SK-N-SH (cell line): ENCODE measurements around the gene RPL19. TPM values are rescaled to one million over a fixed set of nuclear protein-coding genes. Genes with fewer than 3 reads are reported as not detected.

Source experiments
- CTCF ChIA-PET: fragments of 300-600, 350-600 bp; formaldehyde crosslinking; extraction: SDS; loops from one replicate; lab custom pipeline; 2021; lab: Yijun Ruan, JAX
- POLR2A ChIA-PET: fragments of 350-600 bp; sonication (Branson Sonifier 250); formaldehyde crosslinking; extraction: SDS; loops from one replicate; lab custom pipeline; 2020; ENCODE audit warnings: antibody characterized with exemption, inconsistent platforms; lab: Yijun Ruan, JAX
- DNase-seq: peaks from one replicate; pipeline ENCODE4 v3.0.0; 2012
- H2AFZ ChIP-seq: fragments of 200-600 bp; sonication (generic); 2 replicates; pipeline ENCODE4 v1.8.1; 2016; ENCODE audit warnings: antibody characterized with exemption, mild to moderate bottlenecking, low read depth
- H3F3A ChIP-seq: fragments of 200-600 bp; sonication (generic); replicated peaks from 2 replicates; pipeline ENCODE3; 2016; ENCODE audit warnings: antibody characterized with exemption, mild to moderate bottlenecking; ENCODE audit not compliant: insufficient read depth
- H3K27ac ChIP-seq, 2 experiments: fragments of 200-500 bp in 1 of 2; fragments of 200-600 bp in 1 of 2; sonication (Bioruptor generic) in 1 of 2; sonication (generic), shearing (Covaris generic) in 1 of 2; 2 replicates each; pipeline versions ENCODE4 v1.5.1 to v1.6.1; 2014 to 2016; ENCODE audit warnings: low read depth in 2 of 2, inconsistent platforms in 1 of 2, low read length in 1 of 2, mild to moderate bottlenecking in 1 of 2, mixed read lengths in 1 of 2
- H3K27me3 ChIP-seq: fragments of 200-600 bp; sonication (generic), shearing (Covaris generic); 2 replicates; pipeline ENCODE4 v1.6.1; 2016; ENCODE audit warnings: mixed run types; ENCODE audit not compliant: insufficient read depth
- H3K36me3 ChIP-seq, 2 experiments: fragments of 200-500 bp in 1 of 2; fragments of 200-600 bp in 1 of 2; sonication (Bioruptor generic) in 1 of 2; sonication (generic) in 1 of 2; replicated peaks in 1 of 2; 2 replicates each; pipeline versions ENCODE3 to v1.5.1; 2014 to 2016; ENCODE audit warnings: low read length in 1 of 2, mild to moderate bottlenecking in 1 of 2; ENCODE audit not compliant: insufficient read depth in 2 of 2, control insufficient read depth in 1 of 2
- H3K4me1 ChIP-seq, 2 experiments: fragments of 200-500 bp in 1 of 2; fragments of 200-600 bp in 1 of 2; sonication (Bioruptor generic) in 1 of 2; sonication (generic), shearing (Covaris generic) in 1 of 2; 2 replicates each; pipeline versions ENCODE4 v1.5.1 to v1.6.1; 2014 to 2016; ENCODE audit warnings: low read depth in 1 of 2, low read length in 1 of 2, mixed run types in 1 of 2; ENCODE audit not compliant: insufficient read depth in 2 of 2, control insufficient read depth in 1 of 2
- H3K4me2 ChIP-seq: fragments of 200-600 bp; sonication (generic), shearing (Covaris generic); 2 replicates; pipeline ENCODE4 v1.6.1; 2017; ENCODE audit warnings: mixed run types
- H3K4me3 ChIP-seq, 2 experiments: fragments of 200-500 bp in 1 of 2; fragments of 200-600 bp in 1 of 2; sonication (Bioruptor generic) in 1 of 2; sonication (generic), shearing (Covaris generic) in 1 of 2; 2 replicates each; pipeline versions ENCODE4 v1.5.1 to v1.8.1; 2014 to 2016; ENCODE audit warnings: low read depth in 2 of 2, inconsistent platforms in 1 of 2, low read length in 1 of 2, mild to moderate bottlenecking in 1 of 2, mixed read lengths in 1 of 2, moderate library complexity in 1 of 2
- H3K79me2 ChIP-seq: fragments of 200-600 bp; sonication (generic); 2 replicates; pipeline ENCODE4 v1.8.1; 2017; ENCODE audit warnings: mild to moderate bottlenecking; ENCODE audit not compliant: insufficient read depth
- H3K9ac ChIP-seq: fragments of 200-600 bp; sonication (generic); 2 replicates; pipeline ENCODE4 v1.6.1; 2017; ENCODE audit warnings: mixed run types
- H3K9me2 ChIP-seq: fragments of 200-600 bp; sonication (generic); 2 replicates; pipeline ENCODE4 v1.6.1; 2017; ENCODE audit warnings: mixed run types
- H3K9me3 ChIP-seq: fragments of 200-600 bp; sonication (generic); 2 replicates; pipeline ENCODE4 v1.6.1; 2017; ENCODE audit warnings: mixed run types, mild to moderate bottlenecking, moderate library complexity
- H4K20me1 ChIP-seq: fragments of 200-600 bp; sonication (generic); 2 replicates; pipeline ENCODE4 v1.6.1; 2017; ENCODE audit warnings: mild to moderate bottlenecking, mixed run types; ENCODE audit not compliant: insufficient read depth
- CHD2 ChIP-seq: fragments of 150-350 bp; IDR thresholded peaks from 2 replicates; pipeline ENCODE4 v1.6.1; 2018; ENCODE audit warnings: low read length; ENCODE audit not compliant: partially characterized antibody
- CTCF ChIP-seq: fragments of 200-600 bp; sonication (generic); IDR thresholded peaks from 2 replicates; pipeline ENCODE4 v1.6.1; 2017; ENCODE audit warnings: antibody characterized with exemption, mild to moderate bottlenecking, moderate library complexity
- EP300 ChIP-seq, 2 experiments: IDR thresholded peaks; 2 replicates each; pipeline versions ENCODE4 v1.4.0 to v1.6.1; 2012; ENCODE audit warnings: borderline replicate concordance in 1 of 2, low read depth in 1 of 2, low read length in 1 of 2
- FOSL2 ChIP-seq: IDR thresholded peaks from 2 replicates; pipeline ENCODE4 v1.4.0; 2012; ENCODE audit warnings: low read depth, mild to moderate bottlenecking, moderate library complexity, borderline replicate concordance
- FOXJ3 ChIP-seq: sonication (generic); formaldehyde crosslinking; IDR thresholded peaks from 2 replicates; pipeline ENCODE4 v1.5.1; 2020; ENCODE audit warnings: mild to moderate bottlenecking, missing genetic modification reagents
- FOXM1 ChIP-seq: IDR thresholded peaks from 2 replicates; pipeline ENCODE4 v1.4.0; 2012; ENCODE audit warnings: low read depth, mild to moderate bottlenecking
- GABPA ChIP-seq: IDR thresholded peaks from 2 replicates; pipeline ENCODE4 v1.4.0; 2012; ENCODE audit warnings: low read depth, mild to moderate bottlenecking
- MAX ChIP-seq: IDR thresholded peaks from 2 replicates; pipeline ENCODE4 v1.4.0; 2012; ENCODE audit warnings: low read depth
- RAD21 ChIP-seq: IDR thresholded peaks from 2 replicates; pipeline ENCODE4 v1.6.1; 2012; ENCODE audit warnings: mild to moderate bottlenecking, low read length
- RCOR1 ChIP-seq: fragments of 150-350 bp; IDR thresholded peaks from 2 replicates; pipeline ENCODE4 v1.6.1; 2017; ENCODE audit warnings: antibody characterized with exemption, low read length
- RXRA ChIP-seq: IDR thresholded peaks from 2 replicates; pipeline ENCODE4 v1.4.0; 2012; ENCODE audit warnings: low read depth, mild to moderate bottlenecking, borderline replicate concordance
- SMC3 ChIP-seq: IDR thresholded peaks from 2 replicates; pipeline ENCODE4 v1.6.1; 2012; ENCODE audit warnings: low read depth, low read length, improper control_type of control experiment
- TEAD4 ChIP-seq: IDR thresholded peaks from 2 replicates; pipeline ENCODE4 v1.4.0; 2012; ENCODE audit warnings: mild to moderate bottlenecking, borderline replicate concordance; ENCODE audit not compliant: insufficient read depth
- WGBS: methylation state at CpG from one replicate; pipeline ENCODE4 v1.1.6; 2017; ENCODE audit warnings: low lambda C conversion rate; 5-methylcytosine and 5-hydroxymethylcytosine counted together
- polyA plus RNA-seq, 3 experiments: library from polyadenylated mRNA; depleted of rRNA; stranded (reverse); fragments of >200 nt; gene quantifications; 2 replicates each; pipeline ENCODE4 v1.2.3, GENCODE V29; 2012
- TF ChIP-seq, protein P1 (sequence below): fragments of 150-350 bp; IDR thresholded peaks from 2 replicates; pipeline ENCODE4 v1.6.1; 2016; ENCODE audit warnings: mild to moderate bottlenecking, low read depth, low read length
- TF ChIP-seq, protein P2 (sequence below): fragments of 150-350 bp; IDR thresholded peaks from 2 replicates; pipeline ENCODE4 v1.6.1; 2017; ENCODE audit warnings: antibody characterized with exemption, low read length, low read depth, borderline replicate concordance
- TF ChIP-seq, protein P3 (sequence below): IDR thresholded peaks from 2 replicates; pipeline ENCODE4 v1.6.1; 2012; ENCODE audit warnings: mild to moderate bottlenecking, low read depth, low read length, moderate library complexity

Gene RPL19
- polyA plus RNA-seq, 1 of the 3 experiments (the other 2 are of a cell fraction) = 3,473 TPM

DNA sequence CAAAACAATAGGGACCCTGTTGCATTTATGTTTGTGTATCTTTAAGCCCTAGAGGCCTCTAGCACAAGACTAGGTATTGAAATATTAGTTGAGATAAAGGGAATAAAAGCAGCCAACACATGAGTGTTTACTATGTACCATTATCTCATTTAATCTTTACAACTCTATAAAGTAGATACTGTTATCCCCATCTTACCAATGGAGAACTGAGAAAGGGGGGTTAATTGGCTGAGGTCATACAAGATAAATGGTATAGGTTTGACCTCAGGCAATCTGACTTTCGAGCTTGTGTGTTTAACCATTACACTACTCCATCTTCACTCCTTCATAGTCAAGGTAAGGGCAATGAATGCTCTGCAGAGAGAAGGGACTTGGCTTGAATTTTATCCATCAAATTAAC is 51.9 kb downstream of the RPL19 start:
- no peak overlapping the region for H3K4me3 ChIP-seq
- no peaks in the 10 kb centered on the region for H3K27me3 ChIP-seq
- WGBS = 82% methylated on average over 1 of the region's 1 CpG
- H3K9ac ChIP-seq = no peak overlapping the region
- POLR2A ChIA-PET = interaction anchor here (0.7 kb wide), 1 partner anchor 285 kb away, joined by 7 read pairs; no protein-coding TSS in a partner anchor
- TF ChIP-seq, protein P1, sequence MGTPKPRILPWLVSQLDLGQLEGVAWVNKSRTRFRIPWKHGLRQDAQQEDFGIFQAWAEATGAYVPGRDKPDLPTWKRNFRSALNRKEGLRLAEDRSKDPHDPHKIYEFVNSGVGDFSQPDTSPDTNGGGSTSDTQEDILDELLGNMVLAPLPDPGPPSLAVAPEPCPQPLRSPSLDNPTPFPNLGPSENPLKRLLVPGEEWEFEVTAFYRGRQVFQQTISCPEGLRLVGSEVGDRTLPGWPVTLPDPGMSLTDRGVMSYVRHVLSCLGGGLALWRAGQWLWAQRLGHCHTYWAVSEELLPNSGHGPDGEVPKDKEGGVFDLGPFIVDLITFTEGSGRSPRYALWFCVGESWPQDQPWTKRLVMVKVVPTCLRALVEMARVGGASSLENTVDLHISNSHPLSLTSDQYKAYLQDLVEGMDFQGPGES = no peak
- TF ChIP-seq FOSL2 = no peak
- no peak for TF ChIP-seq SMC3
- TF ChIP-seq, protein P2, sequence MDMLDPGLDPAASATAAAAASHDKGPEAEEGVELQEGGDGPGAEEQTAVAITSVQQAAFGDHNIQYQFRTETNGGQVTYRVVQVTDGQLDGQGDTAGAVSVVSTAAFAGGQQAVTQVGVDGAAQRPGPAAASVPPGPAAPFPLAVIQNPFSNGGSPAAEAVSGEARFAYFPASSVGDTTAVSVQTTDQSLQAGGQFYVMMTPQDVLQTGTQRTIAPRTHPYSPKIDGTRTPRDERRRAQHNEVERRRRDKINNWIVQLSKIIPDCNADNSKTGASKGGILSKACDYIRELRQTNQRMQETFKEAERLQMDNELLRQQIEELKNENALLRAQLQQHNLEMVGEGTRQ = no peak
- no peak for TF ChIP-seq FOXM1
- TF ChIP-seq FOXJ3 (CRISPR knock-in tag) = no peak
- TF ChIP-seq CHD2 = no peak
- TF ChIP-seq RXRA = no peak
- no peak for TF ChIP-seq RCOR1
- TF ChIP-seq EP300 (IDR thresholded peaks at IDR 0.05; ENCODE audit: borderline replicate concordance in 1 of 2, low read depth in 1 of 2, low read length in 1 of 2) = no peak
- TF ChIP-seq TEAD4 = no peak
- TF ChIP-seq MAX = no peak
- TF ChIP-seq, protein P3, sequence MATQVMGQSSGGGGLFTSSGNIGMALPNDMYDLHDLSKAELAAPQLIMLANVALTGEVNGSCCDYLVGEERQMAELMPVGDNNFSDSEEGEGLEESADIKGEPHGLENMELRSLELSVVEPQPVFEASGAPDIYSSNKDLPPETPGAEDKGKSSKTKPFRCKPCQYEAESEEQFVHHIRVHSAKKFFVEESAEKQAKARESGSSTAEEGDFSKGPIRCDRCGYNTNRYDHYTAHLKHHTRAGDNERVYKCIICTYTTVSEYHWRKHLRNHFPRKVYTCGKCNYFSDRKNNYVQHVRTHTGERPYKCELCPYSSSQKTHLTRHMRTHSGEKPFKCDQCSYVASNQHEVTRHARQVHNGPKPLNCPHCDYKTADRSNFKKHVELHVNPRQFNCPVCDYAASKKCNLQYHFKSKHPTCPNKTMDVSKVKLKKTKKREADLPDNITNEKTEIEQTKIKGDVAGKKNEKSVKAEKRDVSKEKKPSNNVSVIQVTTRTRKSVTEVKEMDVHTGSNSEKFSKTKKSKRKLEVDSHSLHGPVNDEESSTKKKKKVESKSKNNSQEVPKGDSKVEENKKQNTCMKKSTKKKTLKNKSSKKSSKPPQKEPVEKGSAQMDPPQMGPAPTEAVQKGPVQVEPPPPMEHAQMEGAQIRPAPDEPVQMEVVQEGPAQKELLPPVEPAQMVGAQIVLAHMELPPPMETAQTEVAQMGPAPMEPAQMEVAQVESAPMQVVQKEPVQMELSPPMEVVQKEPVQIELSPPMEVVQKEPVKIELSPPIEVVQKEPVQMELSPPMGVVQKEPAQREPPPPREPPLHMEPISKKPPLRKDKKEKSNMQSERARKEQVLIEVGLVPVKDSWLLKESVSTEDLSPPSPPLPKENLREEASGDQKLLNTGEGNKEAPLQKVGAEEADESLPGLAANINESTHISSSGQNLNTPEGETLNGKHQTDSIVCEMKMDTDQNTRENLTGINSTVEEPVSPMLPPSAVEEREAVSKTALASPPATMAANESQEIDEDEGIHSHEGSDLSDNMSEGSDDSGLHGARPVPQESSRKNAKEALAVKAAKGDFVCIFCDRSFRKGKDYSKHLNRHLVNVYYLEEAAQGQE = no peak
- no peak for TF ChIP-seq CTCF
- no peak for TF ChIP-seq GABPA
- no peak for TF ChIP-seq RAD21
- DNase-seq = no peak
- peaks cover 5 to 17% of the 10 kb centered on the region in 2 experiments for H3K36me3 ChIP-seq
- no peaks in the 10 kb centered on the region for H4K20me1 ChIP-seq
- no peaks in the 10 kb centered on the region for H3K79me2 ChIP-seq
- no peaks in the 10 kb centered on the region for H3K4me1 ChIP-seq
- H3K27ac ChIP-seq = no peak overlapping the region
- H3K9me3 ChIP-seq = no peaks in the 10 kb centered on the region
- CTCF ChIA-PET = interaction anchor here (1.7 to 6.2 kb wide), 2 partner anchors 8 to 45 kb away, joined by 11 to 51 read pairs; no protein-coding TSS in a partner anchor
- no peaks in the 10 kb centered on the region for H3F3A ChIP-seq
- H2AFZ ChIP-seq = no peak overlapping the region
- H3K4me2 ChIP-seq = no peak overlapping the region
- H3K9me2 ChIP-seq = no peaks in the 10 kb centered on the region
